Measurements from ENCODE around the gene ITPKC. TPM values are rescaled to one million over a fixed set of nuclear protein-coding genes. Genes with fewer than 3 reads are reported as not detected.

Gene ITPKC
- 10.4 and 11.8 TPM in 2 replicates for total RNA-seq

DNA sequence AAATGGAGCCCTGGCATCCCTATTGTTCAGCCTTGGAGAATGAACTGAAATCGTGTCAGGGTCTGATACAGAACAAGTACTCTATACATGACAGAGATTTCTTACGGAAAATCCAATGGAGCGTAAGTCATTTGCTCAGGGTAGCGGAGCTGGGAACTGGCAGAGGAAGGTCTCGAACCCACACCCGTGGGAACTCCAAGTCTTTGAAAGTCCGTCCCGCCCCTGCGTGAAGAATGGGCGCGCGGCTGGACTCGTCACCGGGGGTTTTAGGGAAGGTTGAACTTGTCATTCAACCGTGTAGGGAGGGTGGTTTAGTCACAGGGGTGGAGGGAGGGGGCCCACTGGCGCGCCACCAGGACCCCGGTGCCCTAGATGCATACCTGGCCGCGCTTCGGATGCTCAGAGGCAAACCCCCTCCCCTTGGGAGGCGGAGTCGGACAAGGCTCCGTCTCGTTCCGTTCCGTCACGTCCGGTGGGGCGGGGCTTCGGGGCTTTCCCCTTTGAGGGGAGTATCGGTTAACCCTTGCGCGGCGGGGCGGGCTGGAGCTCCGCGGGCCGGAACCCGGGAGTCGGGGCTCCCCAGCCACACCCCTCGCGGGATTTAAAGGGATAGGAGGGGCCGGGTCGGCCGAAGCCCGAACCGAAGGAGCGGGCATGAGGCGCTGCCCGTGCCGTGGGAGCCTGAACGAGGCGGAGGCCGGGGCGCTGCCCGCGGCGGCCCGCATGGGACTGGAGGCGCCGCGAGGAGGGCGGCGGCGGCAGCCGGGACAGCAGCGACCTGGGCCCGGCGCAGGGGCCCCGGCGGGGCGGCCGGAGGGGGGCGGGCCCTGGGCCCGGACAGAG, at the start of gene ITPKC, which contains the start of gene COQ8B:
TSS of gene ITPKC (plus strand) at position 631 of the 843 bp plus-strand sequence. CDS start at position 655, 24 bp downstream.
TSS of gene COQ8B (minus strand) at position 405 of the 843 bp plus-strand sequence. CDS start 2,254 bp downstream, outside the sequence.

DNA sequence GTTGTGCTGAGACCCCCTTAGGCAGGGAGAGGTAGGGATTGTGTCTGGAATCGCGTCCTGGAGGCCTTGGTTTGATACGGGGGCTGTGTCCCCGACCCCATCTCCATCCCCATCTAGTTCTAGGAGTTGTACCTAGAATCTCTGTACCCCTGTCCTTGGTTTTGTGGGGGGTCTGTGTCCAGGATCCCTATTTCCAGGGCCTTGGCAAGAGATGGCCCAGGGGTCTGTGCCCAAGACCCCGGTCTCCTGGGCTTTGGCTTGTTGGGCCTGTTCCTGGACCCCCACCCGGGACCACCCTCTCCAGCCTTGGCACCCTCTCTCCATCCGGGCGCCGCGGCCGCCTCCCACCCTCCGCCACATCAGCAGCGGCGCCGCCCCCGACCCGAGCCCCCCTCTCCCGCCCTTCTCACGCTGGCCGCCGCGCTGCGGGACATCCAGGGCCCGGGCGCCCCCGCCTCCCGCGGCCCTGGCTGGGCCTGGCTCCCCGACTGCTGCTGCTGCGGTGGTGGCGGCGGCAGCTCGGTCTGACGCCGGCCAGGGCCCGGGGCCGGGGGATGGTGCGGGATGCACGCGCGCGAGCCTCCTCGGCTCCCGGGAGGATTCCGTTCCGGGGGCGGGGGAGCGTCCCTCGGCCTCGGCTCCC, 26.7 kb upstream of the ITPKC start, which contains the start of gene NUMBL:
TSS of gene NUMBL (minus strand) at position 602 of the 643 bp plus-strand sequence. CDS start at position 434, 168 bp downstream.

DNA sequence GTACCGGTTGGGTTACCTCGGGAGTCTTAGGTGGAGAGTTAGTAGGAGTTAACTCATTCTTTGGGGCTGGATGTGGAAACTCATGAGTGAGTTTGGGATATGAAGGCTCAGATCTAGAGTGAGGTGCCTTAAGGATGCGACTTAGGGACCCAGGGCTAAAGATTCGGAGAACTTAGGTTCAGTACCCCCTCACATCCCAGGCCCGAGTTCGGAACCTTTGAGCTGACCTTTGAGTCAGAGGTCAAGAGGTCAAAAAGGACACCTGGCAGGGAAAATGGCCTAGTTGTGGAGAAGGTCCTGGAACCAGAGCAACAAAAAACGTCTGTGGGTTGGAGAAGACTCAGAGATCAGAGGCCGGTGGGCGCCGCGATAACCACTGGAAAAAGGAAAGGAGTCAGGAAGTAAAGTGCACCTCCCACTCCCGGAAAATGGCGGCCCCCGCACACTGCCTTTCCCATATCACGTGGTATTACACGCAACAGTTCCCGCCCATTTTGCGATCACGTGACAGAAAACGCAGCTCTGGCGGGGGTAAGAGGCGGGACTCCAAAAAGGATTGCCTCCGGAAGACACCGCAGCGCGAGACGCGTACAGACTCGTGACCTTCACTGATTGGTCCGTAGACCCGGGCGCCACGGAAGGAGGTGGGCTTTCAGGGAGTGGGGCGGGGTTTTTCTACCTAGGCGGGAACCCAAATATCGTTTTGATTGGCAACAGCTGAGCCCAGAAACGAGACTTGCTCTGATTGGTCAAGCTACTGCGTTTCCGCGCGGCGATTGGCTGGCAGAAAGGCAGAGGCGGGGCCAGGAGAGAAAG, 33.4 kb downstream of the ITPKC start, which contains the start of gene ACTMAP:
TSS of gene ACTMAP (minus strand) at position 420 of the 816 bp plus-strand sequence. CDS start 674 bp downstream, outside the sequence.

DNA sequence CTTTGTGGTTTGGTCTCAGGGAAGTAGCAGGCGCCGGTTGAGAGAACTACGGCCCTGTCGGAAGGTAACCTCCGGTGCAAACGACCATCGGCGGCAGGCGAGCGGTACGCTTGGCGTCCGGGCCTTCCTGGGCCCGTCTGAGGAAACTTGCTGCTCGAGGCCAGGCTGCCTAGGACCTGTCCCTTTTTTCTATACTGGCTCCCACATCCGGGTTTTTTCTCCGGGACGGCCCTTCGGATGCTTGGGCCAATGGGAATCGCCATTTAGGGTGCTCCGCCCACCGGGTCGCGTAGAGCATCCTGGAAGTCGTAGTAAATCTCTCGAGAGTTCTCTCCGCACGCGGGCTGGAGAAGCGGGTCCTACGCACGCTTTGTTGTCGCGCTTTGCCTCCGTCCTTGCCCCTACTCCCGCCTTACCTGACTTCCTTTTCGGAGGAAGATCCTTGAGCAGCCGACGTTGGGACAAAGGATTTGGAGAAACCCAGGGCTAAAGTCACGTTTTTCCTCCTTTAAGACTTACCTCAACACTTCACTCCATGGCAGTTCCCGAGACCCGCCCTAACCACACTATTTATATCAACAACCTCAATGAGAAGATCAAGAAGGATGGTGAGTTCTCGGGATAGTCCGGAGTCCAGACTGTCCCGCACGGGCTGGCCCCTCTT, 34.1 kb downstream of the ITPKC start, which contains the start of gene SNRPA:
TSS of gene SNRPA (plus strand) at position 330 of the 664 bp plus-strand sequence. CDS start at position 536, 206 bp downstream.

DNA sequence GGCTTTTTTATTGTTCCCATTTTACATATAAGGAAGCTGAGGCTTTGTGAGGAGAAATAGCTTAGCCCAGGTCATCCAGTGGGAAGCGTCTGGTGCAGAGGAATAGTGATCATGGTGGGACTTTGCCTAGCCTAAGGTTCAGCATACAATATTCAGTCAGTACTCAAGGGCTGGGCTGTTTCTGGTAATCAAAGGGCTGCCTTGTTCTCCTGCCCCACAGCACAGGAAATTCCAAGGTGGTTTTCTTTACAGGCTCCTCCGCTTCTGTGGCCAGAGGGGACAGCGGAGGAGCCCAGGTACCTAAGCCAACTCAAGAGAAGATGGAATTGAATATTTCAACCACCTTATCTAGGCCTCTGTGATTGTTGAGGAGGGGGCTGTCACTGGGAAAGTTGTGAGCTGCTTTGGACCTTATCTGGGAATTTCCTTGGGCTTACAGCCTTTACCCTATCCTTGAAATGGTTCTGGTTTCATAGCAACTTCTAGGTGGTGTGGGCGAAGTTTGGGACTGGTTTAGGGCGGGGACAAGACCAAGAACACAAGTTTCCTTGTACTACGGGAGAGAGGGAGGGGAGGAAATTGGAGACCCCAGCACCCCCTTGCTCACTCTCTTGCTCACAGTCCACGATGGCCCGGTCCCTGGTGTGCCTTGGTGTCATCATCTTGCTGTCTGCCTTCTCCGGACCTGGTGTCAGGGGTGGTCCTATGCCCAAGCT, 58.2 kb downstream of the ITPKC start, which contains the start of gene MIA:
TSS of gene MIA (plus strand) at position 606 of the 716 bp plus-strand sequence. CDS start at position 628, 22 bp downstream.

DNA sequence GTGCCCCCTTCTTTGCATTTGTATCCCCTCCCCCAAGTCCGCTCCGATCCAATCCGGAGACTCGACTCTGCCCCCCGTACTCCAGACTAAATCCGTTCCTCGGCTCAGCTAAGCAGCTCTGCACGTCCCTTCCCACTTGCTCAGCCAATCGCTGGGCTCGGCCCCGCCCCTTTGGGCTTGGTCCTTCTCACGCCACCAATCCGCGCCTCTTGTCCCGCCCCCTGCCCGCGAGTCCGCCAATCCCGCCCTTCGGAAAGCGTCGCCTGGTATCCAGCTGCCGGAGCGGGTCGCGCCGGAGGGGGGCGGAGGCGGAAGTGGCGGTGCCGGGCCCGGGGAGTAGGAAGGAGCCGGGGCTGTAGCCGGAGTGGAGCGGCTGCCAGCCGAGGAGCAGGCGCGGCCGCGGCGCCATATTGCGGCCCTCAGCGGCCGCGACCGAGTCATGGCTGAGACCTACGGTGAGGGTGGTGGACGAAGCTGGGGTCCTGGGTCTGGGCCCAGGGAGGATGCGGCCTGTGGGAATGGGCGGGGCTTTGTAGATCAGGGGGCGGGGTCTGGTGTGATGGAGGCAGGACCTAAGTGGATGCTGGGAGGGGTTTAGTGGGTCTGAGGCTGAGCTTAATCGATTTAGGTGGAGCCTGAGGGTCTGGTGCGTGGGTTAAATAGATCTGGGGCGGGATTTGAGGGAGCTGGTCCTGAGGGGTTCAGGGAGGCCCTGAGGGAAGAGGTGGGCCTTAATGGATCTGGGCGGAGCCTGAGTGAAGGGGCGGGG, 61.2 kb downstream of the ITPKC start, which contains the start of gene RAB4B:
TSS of gene RAB4B (plus strand) at position 311 of the 769 bp plus-strand sequence. CDS start at position 440, 129 bp downstream.

Other genes starting within 250 kb of the ITPKC start
- gene SHKBP1, start 140.2 kb upstream of the ITPKC start, total RNA-seq: 14.5 and 25.6 TPM in 2 replicates
- 14.5 and 16.1 TPM in 2 replicates for gene LTBP4, start 115.7 kb upstream of the ITPKC start, total RNA-seq
- gene NUMBL, start 26.5 kb upstream of the ITPKC start, total RNA-seq: 22.6 and 40.8 TPM in 2 replicates
- 34.6 and 36.7 TPM in 2 replicates for gene COQ8B, start 226 bp upstream of the ITPKC start, total RNA-seq
- gene ACTMAP, start 33.4 kb downstream of the ITPKC start, total RNA-seq: 0.53 and 0.56 TPM in 2 replicates
- gene SNRPA, start 34.1 kb downstream of the ITPKC start, total RNA-seq: 47.2 and 51.1 TPM in 2 replicates
- 0.66 TPM in 1 of 2 replicates, not detected in the other for gene MIA, start 58.4 kb downstream of the ITPKC start, total RNA-seq
- 7.0 and 8.5 TPM in 2 replicates for gene RAB4B, start 61.1 kb downstream of the ITPKC start, total RNA-seq
- 83.9 and 90.5 TPM in 2 replicates for gene EGLN2, start 82.1 kb downstream of the ITPKC start, total RNA-seq
- not detected in 2 replicates for gene CYP2A6, start 133.3 kb downstream of the ITPKC start, total RNA-seq
- not detected in 2 replicates for gene CYP2A7, start 165.1 kb downstream of the ITPKC start, total RNA-seq

Measured in aortic smooth muscle cell (primary cell).